AG08395 (cell line): ENCODE measurements around the gene EPHB2.
"Not testable (repeated sequence)": the region's sequence is repeated elsewhere in the genome, so short reads cannot be mapped to it uniquely, and the experiment has no call there.

Experiments
- DNase-seq: peaks from one replicate; pipeline ENCODE4 v3.0.0; 2012; ENCODE audit warnings: mixed read lengths, low spot score

The EPHB2 gene

GRCh38 chr1:22819361-22819760 is 108.7 kb downstream of the EPHB2 start:
- no peak for DNase-seq

DNA sequence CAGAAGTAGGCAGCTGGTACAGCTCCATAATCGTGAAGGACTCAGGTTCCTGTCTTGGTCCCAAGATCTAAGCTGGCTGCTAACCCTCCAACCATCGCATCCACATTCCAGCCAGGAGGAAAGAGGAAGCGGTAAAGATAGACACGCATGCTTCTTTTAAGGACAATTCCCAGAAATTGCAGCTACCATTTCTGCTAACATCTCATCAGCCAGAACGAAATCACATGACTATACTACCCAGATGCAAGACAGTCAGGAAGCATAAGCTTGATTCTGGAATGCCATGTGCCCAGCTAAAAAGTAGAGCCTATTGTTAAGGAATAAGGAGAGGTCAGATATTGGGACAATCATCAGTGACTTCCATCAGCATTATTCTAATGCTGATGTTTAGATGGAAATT is 110.4 kb downstream of the EPHB2 start:
- DNase-seq: no peak

GRCh38 chr1:22822371-22822770 is 111.7 kb downstream of the EPHB2 start:
- DNase-seq: no peak

DNA sequence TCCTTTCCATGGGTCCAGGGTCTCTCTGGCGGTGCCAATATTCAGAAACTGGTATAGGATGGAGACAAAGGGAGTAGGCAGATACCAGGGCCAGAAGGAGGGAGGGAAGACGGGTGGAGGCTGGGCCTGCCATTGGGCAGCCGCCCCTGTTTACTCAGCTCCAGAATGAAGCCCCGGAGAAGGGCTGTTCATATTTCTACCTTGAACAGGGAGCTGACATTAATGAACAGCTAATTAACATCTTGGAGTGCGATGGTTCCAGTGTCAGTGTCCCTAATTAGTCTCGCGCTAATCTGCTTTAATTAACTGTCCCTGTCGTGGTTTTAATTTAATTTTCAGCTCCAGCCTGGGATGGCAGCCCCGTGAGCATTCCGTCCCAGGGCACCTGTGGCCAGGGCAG is 113.8 kb downstream of the EPHB2 start:
- no peak for DNase-seq

GRCh38 chr1:22824975-22825374 is 114.3 kb downstream of the EPHB2 start:
- DNase-seq: no peak

- DNase-seq: no peak
These were observed 115.0 kb downstream of the EPHB2 start for GRCh38 chr1:22825486-22826189.

DNA sequence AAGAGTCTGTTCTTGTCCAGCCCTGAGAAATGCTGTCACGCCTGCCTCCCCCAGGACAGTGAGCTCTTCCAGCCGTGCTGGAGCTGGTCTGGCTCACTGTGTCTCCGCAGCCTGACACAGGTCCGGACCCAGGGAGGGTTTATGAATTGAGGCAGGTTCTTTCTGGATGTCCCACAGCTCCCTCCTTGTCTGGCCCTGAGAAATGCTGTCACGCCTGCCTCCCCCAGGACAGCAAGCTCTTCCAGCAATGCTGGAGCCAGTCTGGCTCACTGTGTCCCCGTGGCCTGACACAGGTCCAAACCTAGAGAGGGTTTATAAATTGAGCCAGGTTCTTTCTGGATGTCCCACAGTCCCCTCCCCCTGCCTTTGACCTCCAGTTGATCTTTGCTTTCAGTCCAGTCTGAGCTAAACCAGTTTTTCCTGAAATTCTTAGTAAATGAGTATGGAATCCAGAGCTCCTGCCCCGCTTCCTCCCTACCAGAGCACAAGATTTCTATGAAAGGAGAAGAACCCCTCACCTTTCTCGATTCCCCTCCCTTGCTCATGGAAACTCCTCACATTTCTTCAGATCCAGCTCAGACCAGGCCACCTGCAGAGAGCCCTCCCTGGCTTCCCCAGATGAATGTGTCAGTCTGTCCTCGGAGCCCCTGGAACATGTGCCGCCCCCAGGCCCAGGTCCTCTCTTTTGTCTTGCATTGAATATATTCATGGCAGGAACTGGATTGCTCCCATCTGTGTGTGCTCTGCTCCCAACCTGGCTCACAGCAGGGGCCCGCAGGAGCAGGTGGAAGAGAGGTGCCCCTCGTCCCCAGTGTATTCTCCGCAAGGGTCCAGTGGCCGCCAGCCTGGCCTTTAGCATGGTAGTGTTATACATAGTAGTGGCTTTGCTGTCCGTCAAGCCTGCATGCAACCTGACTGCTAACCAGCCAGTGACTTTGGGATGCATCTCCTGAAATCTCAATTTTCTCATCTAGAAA is 116.3 kb downstream of the EPHB2 start:
- peak; percentile 40 for DNase-seq

DNA sequence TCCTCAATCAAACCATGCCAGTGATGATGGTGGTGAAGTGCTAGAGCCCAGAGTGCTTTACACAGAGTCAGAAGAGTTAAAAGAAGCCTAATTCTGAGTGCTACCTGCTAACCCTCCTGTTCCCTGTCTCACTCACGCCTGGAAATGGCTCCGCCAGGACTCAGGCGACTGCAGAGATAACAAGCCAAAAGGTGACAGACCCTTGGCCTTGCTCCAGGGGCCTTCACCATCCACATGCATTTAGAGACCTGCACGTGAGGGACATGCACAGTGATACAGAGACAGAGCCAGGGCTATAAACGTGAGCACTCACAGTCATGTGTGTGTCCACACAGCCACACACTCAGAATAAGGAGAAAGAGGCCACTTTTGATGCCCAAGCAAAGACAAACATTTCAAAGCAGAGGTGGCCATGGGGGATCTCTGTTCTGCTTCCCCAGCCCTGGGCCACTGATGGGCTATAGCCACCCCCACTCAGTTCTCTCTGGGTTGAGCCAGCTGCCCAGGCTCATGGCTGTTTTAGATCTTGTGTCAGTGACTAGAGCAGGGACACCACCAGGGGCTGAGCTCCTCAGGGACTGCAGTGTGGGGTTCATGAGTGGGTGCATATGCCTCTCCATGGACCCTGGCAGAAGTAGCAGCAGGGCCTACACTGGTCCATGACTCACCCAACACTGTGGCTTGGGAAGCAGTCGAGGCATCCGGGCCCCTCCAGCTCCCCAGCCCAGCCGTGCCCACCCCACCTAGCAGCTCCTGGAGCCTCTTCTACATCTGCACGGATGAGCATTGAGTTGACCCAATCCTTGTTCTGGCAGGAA is 117.2 kb downstream of the EPHB2 start:
- no peak for DNase-seq

DNA sequence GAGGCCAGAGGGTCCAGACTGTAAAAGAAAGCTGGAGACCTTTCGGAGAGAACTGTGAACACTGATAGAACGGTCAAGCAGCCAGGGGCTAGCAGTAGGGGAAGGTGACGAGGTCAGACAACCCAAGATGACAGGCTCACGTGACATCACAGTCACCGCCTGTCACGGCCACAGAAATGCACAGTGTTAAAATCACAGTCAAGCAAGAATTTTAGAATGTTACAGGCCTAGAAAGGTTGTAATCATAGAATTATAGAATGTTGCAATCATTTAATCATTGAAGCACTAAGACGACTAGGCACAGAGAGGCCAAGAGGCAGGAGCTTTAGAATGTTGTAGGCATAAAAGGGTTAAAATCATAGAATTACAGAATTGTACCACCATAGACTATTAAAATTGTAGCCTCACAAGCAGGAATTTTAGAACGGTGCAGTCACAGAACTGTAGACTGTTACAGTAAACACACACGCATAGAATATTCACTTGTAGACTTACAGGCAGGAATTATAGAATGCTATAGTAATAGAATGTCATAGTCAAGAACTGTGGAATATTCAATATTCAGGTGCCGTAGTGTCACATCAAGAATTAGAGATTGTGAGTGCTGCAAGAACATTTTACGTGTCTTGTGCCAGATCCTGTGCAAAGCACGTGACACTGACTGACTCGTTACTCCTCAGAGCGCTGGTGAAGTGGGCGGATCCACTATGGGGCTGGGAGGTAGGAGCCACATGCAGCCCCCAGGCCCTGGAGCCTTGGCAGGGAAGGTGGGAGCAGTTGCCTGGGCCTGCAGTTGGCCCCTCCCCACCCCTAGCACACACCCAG is 118.1 kb downstream of the EPHB2 start:
- DNase-seq: no peak

GRCh38 chr1:22829309-22829989 is 118.8 kb downstream of the EPHB2 start:
- DNase-seq: no peak

DNA sequence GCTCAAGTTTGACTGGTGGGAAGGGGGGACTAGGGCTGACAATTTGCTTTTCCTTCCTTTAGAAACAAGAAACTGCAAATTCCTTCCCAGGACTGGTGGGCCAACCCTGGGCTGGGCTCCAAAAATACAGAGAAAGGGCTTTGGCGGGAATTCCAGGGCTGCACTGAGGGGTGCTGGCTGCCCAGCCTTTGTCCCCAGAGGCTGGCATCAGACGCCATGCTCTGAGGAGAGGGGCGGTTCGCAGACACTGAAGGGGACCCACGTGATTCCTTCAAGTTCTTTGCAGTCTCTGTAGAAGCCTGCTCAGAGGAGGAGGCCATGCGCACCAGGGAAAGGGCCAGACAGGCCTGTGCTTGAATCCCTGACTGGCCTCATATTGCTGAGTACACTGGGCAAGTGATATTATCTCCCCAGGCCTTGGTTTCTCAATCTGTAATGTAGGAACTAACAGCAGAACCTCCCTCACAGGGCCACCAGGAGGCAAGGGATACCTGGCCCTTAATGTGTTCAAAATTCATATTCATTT is 119.5 kb downstream of the EPHB2 start:
- DNase-seq: no peak

DNA sequence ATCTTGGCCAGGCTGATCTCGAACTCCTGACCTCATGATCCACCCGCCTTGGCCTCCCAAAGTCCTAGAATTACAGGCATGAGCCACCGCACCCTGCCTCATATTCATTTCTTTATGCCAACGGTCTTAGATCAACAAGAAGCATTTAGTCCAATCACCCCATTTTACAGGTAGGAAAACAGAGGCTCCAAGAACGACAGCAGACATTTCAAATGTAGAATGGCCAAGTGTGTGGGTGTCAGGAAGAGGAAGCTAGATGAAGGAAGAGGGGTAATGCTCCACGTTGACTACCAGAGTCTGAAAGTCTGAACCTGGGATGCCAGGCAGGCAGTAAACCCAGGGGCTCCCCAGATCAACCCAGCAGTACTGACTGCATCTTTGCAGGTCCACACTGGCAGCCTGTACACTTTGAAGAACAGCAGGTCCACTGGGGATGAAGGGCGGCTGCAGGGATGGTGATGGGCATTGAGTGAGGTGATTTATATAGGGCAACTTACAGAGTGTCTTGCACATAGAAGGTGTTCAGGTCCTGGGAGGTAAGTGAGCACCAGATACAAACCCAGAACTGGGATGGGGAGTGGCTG is 120.2 kb downstream of the EPHB2 start:
- no peak for DNase-seq

GRCh38 chr1:22831729-22832413 is 121.2 kb downstream of the EPHB2 start:
- DNase-seq: peak; percentile 93

DNA sequence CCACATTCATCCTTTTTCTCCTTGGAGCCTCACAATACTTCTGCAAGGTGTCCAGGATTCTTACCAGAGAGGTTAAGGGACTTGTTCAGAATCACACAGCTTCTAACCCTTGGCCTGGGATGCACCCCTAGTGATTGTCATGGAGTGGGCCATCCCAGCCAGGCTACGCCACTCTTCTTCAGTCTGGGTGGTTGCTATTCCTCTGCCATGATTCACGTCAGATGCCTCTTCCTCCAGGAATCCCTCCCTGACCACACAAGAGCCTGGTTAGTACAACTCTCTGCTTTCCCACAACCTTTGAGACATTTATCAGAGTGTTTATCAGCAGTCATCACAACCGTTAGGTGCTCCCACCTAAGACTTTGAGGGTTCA is 121.8 kb downstream of the EPHB2 start:
- DNase-seq: peak; percentile 52

DNA sequence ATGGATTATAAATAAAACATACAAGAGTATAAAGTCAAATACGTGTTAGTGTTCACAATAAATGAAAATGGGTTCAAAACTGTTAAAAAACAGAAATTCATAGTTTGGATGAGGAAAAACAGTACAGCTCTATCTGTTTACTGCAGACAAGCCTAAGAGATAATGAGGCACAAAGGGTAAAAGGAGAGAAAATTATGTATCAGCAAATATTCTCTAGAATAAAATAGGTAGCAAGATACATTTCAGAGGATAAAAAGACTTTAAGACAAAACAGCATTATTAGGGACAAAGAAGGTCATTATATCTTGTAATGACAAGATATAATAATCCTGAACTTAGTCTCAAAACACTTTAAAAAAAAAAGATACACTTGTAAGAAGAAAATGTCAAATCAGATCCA is 123.1 kb downstream of the EPHB2 start:
- no peak for DNase-seq

- DNase-seq: not testable (repeated sequence)
These were observed 123.8 kb downstream of the EPHB2 start for GRCh38 chr1:22834420-22834819.

GRCh38 chr1:22835636-22836319 is 125.1 kb downstream of the EPHB2 start:
- no peak for DNase-seq

DNA sequence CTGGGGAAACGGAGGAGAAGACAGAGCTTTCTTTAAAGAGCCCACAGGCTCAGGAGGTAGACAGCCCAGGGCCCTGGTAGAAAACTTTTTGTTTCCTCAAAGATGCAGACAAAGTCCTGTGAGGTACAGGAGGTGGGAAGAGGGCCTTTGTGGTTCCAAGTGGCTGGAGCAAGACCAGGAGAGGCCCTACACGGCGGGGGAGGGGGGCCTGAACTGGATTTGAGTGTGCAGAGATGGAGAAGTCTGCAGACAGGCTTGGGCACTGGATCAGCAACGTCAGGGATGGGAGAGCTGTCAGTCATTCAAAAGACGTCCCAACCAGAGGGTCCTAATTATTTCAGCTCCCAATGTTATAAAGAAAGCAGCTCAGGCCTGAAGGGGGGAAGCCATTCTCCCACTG is 126.2 kb downstream of the EPHB2 start:
- DNase-seq: no peak

GRCh38 chr1:22837332-22837731 is 126.7 kb downstream of the EPHB2 start:
- no peak for DNase-seq
